ENCODE measurements around the gene CT45A1. TPM values are rescaled to one million over a fixed set of nuclear protein-coding genes. Genes with fewer than 3 reads are reported as not detected.
"Not testable (repeated sequence)": the region's sequence is repeated elsewhere in the genome, so short reads cannot be mapped to it uniquely, and the experiment has no call there.

CT45A1 gene
- total RNA-seq, 4 donors from 2014 or later, result not detected

- TF ChIP-seq POLR2A (IDR thresholded peaks at IDR 0.05) (no peak), CTCF (IDR thresholded peaks at IDR 0.05) (no peak), POLR2AphosphoS5 (IDR thresholded peaks at IDR 0.05) (no peak), EP300 (IDR thresholded peaks at IDR 0.05; ENCODE audit: low read depth) (no peak)
- H3K4me3 ChIP-seq, result no peak overlapping the region
- H3K9me3 ChIP-seq, result no peaks in the 10 kb centered on the region
- no peak for DNase-seq
- H3K36me3 ChIP-seq, result no peaks in the 10 kb centered on the region
- no peak overlapping the region for H3K27ac ChIP-seq
- in situ Hi-C loops (cut with MboI; ENCODE audit: low pct_ligation_motif_present in 1 of 4, low pct_unique_long_range_greater_than_20kb in 1 of 4, low sequenced_read_pairs in 3 of 4) (no loop called here), intact Hi-C loops (cut with DNase I; ENCODE audit: low total_unique reads) (no loop called here)
- no peaks in the 10 kb centered on the region for H3K4me1 ChIP-seq
- H3K27me3 ChIP-seq, result no peaks in the 10 kb centered on the region
These were observed 14.5 kb upstream of the CT45A1 start for GRCh38 chrX:135698924-135699323.

GRCh38 chrX:135707880-135708279 lies 5.6 kb upstream of the CT45A1 start:
- intact Hi-C loops (cut with DNase I; ENCODE audit: low total_unique reads), result no loop called here
- WGBS, 2 donors (ENCODE audit: low coverage in 1 of 2), result 60% methylated on average over 12 of the region's 12 CpGs; no CpG with 5 or more reads in 1 of the 2 donors

GRCh38 chrX:135713795-135714194 lies 356 bp downstream of the CT45A1 start:
- DNase-seq, result no peak
- intact Hi-C loops (cut with DNase I; ENCODE audit: low total_unique reads), result no loop called here
- Histone ChIP-seq H3K9me3 (no peaks in the 10 kb centered on the region), H3K27ac (no peak overlapping the region), H3K36me3 (no peaks in the 10 kb centered on the region), H3K4me1 (no peaks in the 10 kb centered on the region), H3K4me3 (no peak overlapping the region), H3K27me3 (no peaks in the 10 kb centered on the region)
- TF ChIP-seq CTCF (IDR thresholded peaks at IDR 0.05), result no peak
- TF ChIP-seq POLR2A (IDR thresholded peaks at IDR 0.05), result no peak
- 95% methylated on average over 16 of the region's 20 CpGs; no CpG with 5 or more reads in 1 of the 2 donors for WGBS, 2 donors (ENCODE audit: low coverage in 1 of 2)
- in situ Hi-C loops (cut with MboI; ENCODE audit: low pct_ligation_motif_present in 1 of 4, low pct_unique_long_range_greater_than_20kb in 1 of 4, low sequenced_read_pairs in 3 of 4), result no loop called here

More at GRCh38 chrX:135707880-135708279, 5.6 kb upstream of the CT45A1 start:
- TF ChIP-seq CTCF (IDR thresholded peaks at IDR 0.05) (peak in 1 of 5 experiments; percentile 8), POLR2A (IDR thresholded peaks at IDR 0.05) (no peak)
- Histone ChIP-seq H3K27ac (no peak overlapping the region), H3K9me3 (no peaks in the 10 kb centered on the region), H3K4me1 (no peaks in the 10 kb centered on the region), H3K4me3 (no peak overlapping the region), H3K27me3 (no peaks in the 10 kb centered on the region), H3K36me3 (no peaks in the 10 kb centered on the region)
- in situ Hi-C loops (cut with MboI; ENCODE audit: low pct_ligation_motif_present in 1 of 4, low pct_unique_long_range_greater_than_20kb in 1 of 4, low sequenced_read_pairs in 3 of 4), result no loop called here
- peak; percentile 16 for DNase-seq

GRCh38 chrX:135734666-135735065 lies 21.2 kb downstream of the CT45A1 start:
- H3K36me3 ChIP-seq; in situ Hi-C loops (cut with MboI; ENCODE audit: low pct_ligation_motif_present in 1 of 4, low pct_unique_long_range_greater_than_20kb in 1 of 4, low sequenced_read_pairs in 3 of 4); intact Hi-C loops (cut with DNase I; ENCODE audit: low total_unique reads); H3K27me3 ChIP-seq; H3K4me3 ChIP-seq; H3K9me3 ChIP-seq; DNase-seq; H3K4me1 ChIP-seq; H3K27ac ChIP-seq: not testable (repeated sequence)
- WGBS, 2 donors (ENCODE audit: low coverage in 1 of 2), result 64% methylated on average over 5 of the region's 5 CpGs; no CpG with 5 or more reads in 1 of the 2 donors

GRCh38 chrX:135737366-135738071 lies 24.1 kb downstream of the CT45A1 start:
- no peak for TF ChIP-seq EP300 (IDR thresholded peaks at IDR 0.05; ENCODE audit: low read depth)
- no peak for TF ChIP-seq POLR2AphosphoS5 (IDR thresholded peaks at IDR 0.05)
- Histone ChIP-seq H3K9me3 (no peaks in the 10 kb centered on the region), H3K4me3 (no peak overlapping the region), H3K4me1 (no peaks in the 10 kb centered on the region), H3K27me3 (no peaks in the 10 kb centered on the region), H3K27ac (no peak overlapping the region), H3K36me3 (no peaks in the 10 kb centered on the region)
- in situ Hi-C loops (cut with MboI; ENCODE audit: low pct_ligation_motif_present in 1 of 4, low pct_unique_long_range_greater_than_20kb in 1 of 4, low sequenced_read_pairs in 3 of 4) (no loop called here), intact Hi-C loops (cut with DNase I; ENCODE audit: low total_unique reads) (no loop called here)
- WGBS, 2 donors (ENCODE audit: low coverage in 1 of 2), result 43% methylated on average over 4 of the region's 4 CpGs; no CpG with 5 or more reads in 1 of the 2 donors
- no peak for DNase-seq
